Measurements from ENCODE around the gene MAGEB6. TPM values are rescaled to one million over a fixed set of nuclear protein-coding genes. Genes with fewer than 3 reads are reported as not detected.
"Not testable (repeated sequence)": the region's sequence is repeated elsewhere in the genome, so short reads cannot be mapped to it uniquely, and the experiment has no call there.

Gene MAGEB6, protein sequence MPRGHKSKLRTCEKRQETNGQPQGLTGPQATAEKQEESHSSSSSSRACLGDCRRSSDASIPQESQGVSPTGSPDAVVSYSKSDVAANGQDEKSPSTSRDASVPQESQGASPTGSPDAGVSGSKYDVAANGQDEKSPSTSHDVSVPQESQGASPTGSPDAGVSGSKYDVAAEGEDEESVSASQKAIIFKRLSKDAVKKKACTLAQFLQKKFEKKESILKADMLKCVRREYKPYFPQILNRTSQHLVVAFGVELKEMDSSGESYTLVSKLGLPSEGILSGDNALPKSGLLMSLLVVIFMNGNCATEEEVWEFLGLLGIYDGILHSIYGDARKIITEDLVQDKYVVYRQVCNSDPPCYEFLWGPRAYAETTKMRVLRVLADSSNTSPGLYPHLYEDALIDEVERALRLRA
- not detected for total RNA-seq

DNA sequence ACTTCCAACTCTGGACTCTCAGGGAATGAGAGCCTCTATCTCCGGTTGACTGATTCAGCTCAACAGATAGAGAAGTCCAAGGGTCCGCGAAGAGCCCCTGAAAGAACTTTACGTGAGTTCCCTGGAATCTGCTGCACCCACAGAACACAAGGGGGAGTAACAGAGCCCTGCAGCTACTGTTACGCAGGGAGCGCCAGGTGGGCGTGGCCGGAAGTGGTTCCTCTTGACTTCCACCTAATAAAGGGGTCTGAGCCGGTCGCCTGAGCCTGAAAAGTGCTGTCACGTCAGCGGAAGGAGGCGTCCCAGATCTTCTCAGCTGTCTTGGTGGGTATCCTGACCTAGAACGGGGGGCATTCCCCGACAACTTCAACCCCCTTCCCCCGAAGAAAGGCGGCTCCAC lies at the start of gene MAGEB6:
TSS of gene MAGEB6 (plus strand) at position 237 of the 400 bp plus-strand sequence. CDS start 1,407 bp downstream, outside the sequence.
- Mint-ChIP-seq H3K4me3 (no peak within 1 kb of the TSS), H3K36me3 (no peaks in the 10 kb centered on the region), H3K9me3 (ENCODE audit: low read depth) (no peaks in the 10 kb centered on the region), H3K27ac (no peak within 1 kb of the TSS), H3K27me3 (no peaks in the 10 kb centered on the region), H3K4me1 (no peaks in the 10 kb centered on the region)
- no peak for DNase-seq
- no peak for ATAC-seq
- CTCF ChIA-PET, result no interaction called here

DNA sequence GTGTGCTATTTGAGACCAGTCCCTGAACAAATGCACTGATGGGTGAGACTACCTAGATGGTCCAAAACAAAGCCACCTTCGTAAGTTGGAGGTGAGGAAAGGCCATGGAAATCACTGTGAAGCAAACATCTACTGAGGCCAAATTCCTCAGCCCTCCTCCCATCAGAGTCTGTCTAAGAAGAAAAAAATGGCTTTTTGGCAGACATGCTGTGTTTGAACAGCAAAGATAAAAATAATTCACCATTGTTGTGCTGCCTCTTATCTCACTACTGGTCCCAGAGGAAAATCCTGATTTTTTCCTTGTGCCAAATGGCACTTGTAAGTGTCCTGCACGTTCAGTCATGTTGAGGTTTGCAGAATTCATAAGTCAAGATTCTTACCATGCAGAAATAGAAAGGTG lies 46.2 kb upstream of the MAGEB6 start:
- DNase-seq, result no peak
- Mint-ChIP-seq H3K4me3 (no peak overlapping the region), H3K4me1 (no peaks in the 10 kb centered on the region), H3K9me3 (ENCODE audit: low read depth) (no peaks in the 10 kb centered on the region), H3K36me3 (no peaks in the 10 kb centered on the region), H3K27ac (no peak overlapping the region), H3K27me3 (no peaks in the 10 kb centered on the region)
- ATAC-seq, result no peak
- CTCF ChIA-PET, result no interaction called here

DNA sequence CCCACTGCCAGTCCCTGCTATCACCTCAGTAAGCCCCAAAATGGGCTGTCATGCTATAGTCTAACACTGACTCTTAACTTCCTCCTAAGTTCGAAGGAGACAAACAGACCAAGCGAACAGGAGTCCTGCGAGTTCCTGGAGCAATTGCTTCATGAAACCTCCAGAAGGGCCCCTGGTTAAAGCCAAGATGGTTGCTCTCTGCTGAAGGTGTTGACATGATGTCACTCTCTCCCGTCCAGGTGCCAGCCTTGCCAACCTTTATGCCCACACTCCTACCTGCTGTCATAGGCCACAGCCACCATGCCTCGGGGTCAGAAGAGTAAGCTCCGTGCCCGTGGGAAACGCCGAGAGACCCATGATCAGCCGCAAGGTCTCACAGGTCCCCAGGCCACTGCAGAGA lies 31.9 kb upstream of the MAGEB6 start, which contains the start of gene MAGEB6B:
TSS of gene MAGEB6B (plus strand) at position 301 of the 400 bp plus-strand sequence. CDS start at position 301, 0 bp downstream.
- H3K27ac Mint-ChIP-seq, result no peak within 1 kb of the TSS
- no peaks in the 10 kb centered on the region for H3K4me1 Mint-ChIP-seq
- CTCF ChIA-PET, result no interaction called here
- ATAC-seq (no peak), DNase-seq (no peak)
- no peaks in the 10 kb centered on the region for H3K27me3 Mint-ChIP-seq
- H3K9me3 Mint-ChIP-seq (ENCODE audit: low read depth), result no peaks in the 10 kb centered on the region
- no peaks in the 10 kb centered on the region for H3K36me3 Mint-ChIP-seq
- no peak within 1 kb of the TSS for H3K4me3 Mint-ChIP-seq

DNA sequence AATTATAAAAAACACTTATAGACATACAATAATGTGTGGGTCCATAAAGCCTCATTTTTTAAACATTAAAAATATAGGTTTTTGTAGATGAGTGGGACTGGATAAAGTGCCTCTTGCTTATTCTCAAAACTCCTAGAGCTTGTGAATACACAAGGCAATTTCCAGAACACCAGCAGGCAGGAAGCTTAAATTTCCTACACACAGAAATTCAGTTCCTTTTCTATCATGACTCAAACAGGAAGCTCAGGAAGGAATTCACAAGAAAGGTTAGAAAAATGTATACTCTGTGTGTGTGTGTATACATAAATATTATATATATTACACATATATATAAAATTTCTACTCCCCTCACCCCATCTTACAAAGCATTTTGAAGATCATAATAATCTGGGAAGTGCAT lies 11.3 kb downstream of the MAGEB6 start:
- H3K9me3 Mint-ChIP-seq (ENCODE audit: low read depth), result no peaks in the 10 kb centered on the region

DNA sequence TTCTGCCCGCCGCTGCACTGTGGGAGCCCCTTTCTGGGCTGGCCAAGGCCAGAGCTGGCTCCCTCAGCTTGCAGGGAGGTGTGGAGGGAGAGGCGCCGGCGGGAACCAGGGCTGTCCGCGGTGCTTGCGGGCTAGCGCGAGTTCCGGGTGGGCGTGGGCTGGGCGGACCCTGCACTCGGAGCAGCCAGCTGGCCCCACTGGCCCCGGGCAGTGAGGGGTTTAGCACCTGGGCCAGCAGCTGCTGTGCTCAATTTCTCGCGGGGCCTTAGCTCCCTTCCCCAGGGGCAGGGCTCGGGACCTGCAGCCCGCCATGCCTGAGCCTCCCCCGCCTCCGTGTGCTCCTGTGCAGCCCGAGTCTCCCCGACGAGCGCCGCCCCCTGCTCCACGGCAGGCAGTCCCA lies 12.5 kb downstream of the MAGEB6 start:
- CTCF ChIA-PET; H3K4me3 Mint-ChIP-seq; H3K9me3 Mint-ChIP-seq (ENCODE audit: low read depth); H3K27me3 Mint-ChIP-seq; H3K36me3 Mint-ChIP-seq; DNase-seq; ATAC-seq; H3K27ac Mint-ChIP-seq; H3K4me1 Mint-ChIP-seq: not testable (repeated sequence)

More for the DNA sequence above, 11.3 kb downstream of the MAGEB6 start:
- Mint-ChIP-seq H3K4me1 (no peaks in the 10 kb centered on the region), H3K4me3 (no peak overlapping the region), H3K36me3 (no peaks in the 10 kb centered on the region), H3K27me3 (no peaks in the 10 kb centered on the region), H3K27ac (no peak overlapping the region)
- ATAC-seq (no peak), DNase-seq (no peak)
- CTCF ChIA-PET, result no interaction called here

DNA sequence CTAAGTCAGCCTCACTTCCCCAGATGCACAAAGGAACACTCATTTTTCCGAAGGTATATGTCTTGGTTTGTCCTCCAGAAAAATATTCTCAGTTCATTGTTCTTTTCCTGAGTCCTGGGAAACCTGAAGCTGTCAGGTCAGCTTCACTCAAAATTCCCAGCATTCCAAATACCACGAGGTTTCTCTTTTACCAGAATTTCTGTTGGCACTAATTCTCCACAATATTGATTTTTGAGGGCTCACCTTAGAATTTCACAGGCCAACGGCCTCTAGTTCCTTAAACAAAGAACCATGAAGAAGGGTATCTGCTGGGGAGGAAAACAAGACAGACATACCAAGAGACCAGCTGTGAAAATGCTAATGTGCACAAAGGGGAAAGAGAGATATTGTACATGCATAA lies 15.8 kb downstream of the MAGEB6 start:
- H3K27ac Mint-ChIP-seq, result no peak overlapping the region
- no peaks in the 10 kb centered on the region for H3K27me3 Mint-ChIP-seq
- H3K9me3 Mint-ChIP-seq (ENCODE audit: low read depth), result no peaks in the 10 kb centered on the region
- H3K4me3 Mint-ChIP-seq, result no peak overlapping the region
- no peaks in the 10 kb centered on the region for H3K36me3 Mint-ChIP-seq
- DNase-seq, result no peak
- CTCF ChIA-PET, result no interaction called here
- H3K4me1 Mint-ChIP-seq, result no peaks in the 10 kb centered on the region
- ATAC-seq, result no peak

DNA sequence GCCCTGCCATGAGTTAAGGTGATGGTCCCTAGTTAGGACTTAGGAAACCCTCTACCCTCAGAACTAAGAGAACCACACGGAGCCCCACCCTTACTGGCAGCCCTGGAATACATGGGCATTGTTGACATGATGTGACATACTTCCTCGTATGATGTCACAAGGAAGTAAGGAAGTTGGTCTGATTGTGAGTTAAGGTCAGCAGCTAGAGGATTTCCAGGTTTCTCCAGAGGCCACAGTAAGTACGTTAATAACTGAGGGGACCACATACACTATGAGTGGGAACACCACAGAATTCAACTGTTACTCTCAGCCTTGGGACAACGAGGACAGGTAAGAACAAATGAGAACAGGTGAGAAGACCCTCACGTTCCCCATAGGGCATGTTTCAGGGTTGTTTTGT lies 23.6 kb downstream of the MAGEB6 start, which contains the start of gene MAGEB5:
TSS of gene MAGEB5 (plus strand) at position 301 of the 400 bp plus-strand sequence. CDS start 1,133 bp downstream, outside the sequence.
- Mint-ChIP-seq H3K27me3 (no peaks in the 10 kb centered on the region), H3K36me3 (no peaks in the 10 kb centered on the region), H3K27ac (no peak within 1 kb of the TSS), H3K4me1 (no peaks in the 10 kb centered on the region), H3K4me3 (no peak within 1 kb of the TSS), H3K9me3 (ENCODE audit: low read depth) (no peaks in the 10 kb centered on the region)
- ATAC-seq (no peak), DNase-seq (no peak)
- CTCF ChIA-PET, result no interaction called here

DNA sequence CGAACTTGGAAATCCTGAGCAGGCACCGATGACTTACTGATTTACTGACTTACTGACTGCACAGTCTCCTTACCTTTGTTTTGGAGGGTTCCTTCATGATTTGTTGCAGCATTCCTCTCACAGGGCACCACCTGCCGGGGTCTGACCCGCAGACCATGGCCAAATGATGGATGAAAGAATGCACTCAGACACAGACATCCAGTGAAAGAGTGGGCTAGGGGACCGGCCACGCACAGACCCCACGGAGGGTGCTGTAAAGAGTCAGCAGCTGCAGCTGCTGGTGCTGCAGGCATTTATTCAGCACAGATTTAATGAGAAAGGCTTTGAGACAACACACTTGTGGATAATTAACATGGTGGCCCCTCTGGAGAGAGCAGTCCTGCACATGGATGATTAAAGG lies 27.1 kb downstream of the MAGEB6 start:
- no peak overlapping the region for H3K4me3 Mint-ChIP-seq
- H3K36me3 Mint-ChIP-seq, result no peaks in the 10 kb centered on the region
- H3K9me3 Mint-ChIP-seq (ENCODE audit: low read depth), result no peaks in the 10 kb centered on the region
- ATAC-seq (no peak), DNase-seq (no peak)
- no peak overlapping the region for H3K27ac Mint-ChIP-seq
- CTCF ChIA-PET, result no interaction called here
- H3K4me1 Mint-ChIP-seq, result no peaks in the 10 kb centered on the region
- H3K27me3 Mint-ChIP-seq, result no peaks in the 10 kb centered on the region

DNA sequence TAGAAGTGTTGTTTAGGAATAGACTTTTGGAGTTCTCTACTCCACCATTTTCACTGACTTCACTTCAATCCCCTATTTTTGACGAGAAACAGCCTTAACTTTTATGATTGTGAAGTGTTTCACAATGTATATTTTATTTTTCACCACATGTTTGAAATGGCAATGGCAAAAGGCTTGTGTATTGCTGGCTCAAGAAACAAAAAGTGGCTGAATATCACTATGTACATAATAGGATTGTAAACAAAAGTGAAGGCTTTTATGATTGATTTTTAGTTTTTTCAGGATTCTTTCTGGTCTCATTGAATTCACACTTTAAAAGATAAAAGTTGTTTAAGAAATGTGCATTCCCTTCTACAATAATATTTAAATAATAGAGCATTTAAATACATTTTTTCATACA lies 41.9 kb downstream of the MAGEB6 start:
- CTCF ChIA-PET, result no interaction called here
- Mint-ChIP-seq H3K27me3 (no peaks in the 10 kb centered on the region), H3K4me1 (no peaks in the 10 kb centered on the region), H3K27ac (no peak overlapping the region), H3K36me3 (no peaks in the 10 kb centered on the region), H3K9me3 (ENCODE audit: low read depth) (peaks cover 2% of the 10 kb centered on the region), H3K4me3 (no peak overlapping the region)
- ATAC-seq, result no peak
- no peak for DNase-seq

Other genes with a start within 250 kb of the MAGEB6 start
- gene MAGEB18, start 54.1 kb upstream of the MAGEB6 start, total RNA-seq, result not detected
- gene MAGEB6B, start 31.8 kb upstream of the MAGEB6 start, total RNA-seq, result not detected
- gene MAGEB5, start 23.7 kb downstream of the MAGEB6 start, total RNA-seq, result not detected

Measured in activated CD8-positive, alpha-beta memory T cell treated with anti-CD3 and anti-CD28 coated beads, Interleukin-2, amount 10 ng/mL, durations not matched to agents 7 days and 5 days (primary cell).